Effector memory CD4-positive, alpha-beta T cell (primary cell): ENCODE measurements around the gene POLR2J2.
"Not testable (repeated sequence)": the region's sequence is repeated elsewhere in the genome, so short reads cannot be mapped to it uniquely, and the experiment has no call there.

Experiments
- DNase-seq, 3 donors: peaks; one replicate each; pipeline ENCODE4 v3.0.0-alpha.2; 2020
- H3K27ac ChIP-seq: 2 replicates; pipeline ENCODE4 v1.7.0; 2013; ENCODE audit warnings: mild to moderate bottlenecking, low read length, moderate library complexity; ENCODE audit not compliant: insufficient read depth, poor library complexity, severe bottlenecking
- H3K27me3 ChIP-seq: replicated peaks from 2 replicates; pipeline ENCODE4 v1.7.0; 2013; ENCODE audit warnings: mild to moderate bottlenecking, low read length; ENCODE audit not compliant: insufficient read depth, control insufficient read depth, poor library complexity, severe bottlenecking
- H3K36me3 ChIP-seq: 2 replicates; pipeline ENCODE4 v1.7.0; 2013; ENCODE audit warnings: mild to moderate bottlenecking, low read length, moderate library complexity; ENCODE audit not compliant: control insufficient read depth, insufficient read depth
- H3K4me1 ChIP-seq: 2 replicates; pipeline ENCODE4 v1.7.0; 2013; ENCODE audit warnings: low read length, mild to moderate bottlenecking; ENCODE audit not compliant: control insufficient read depth, insufficient read depth, poor library complexity, severe bottlenecking
- H3K4me3 ChIP-seq: 2 replicates; pipeline ENCODE4 v1.7.0; 2013; ENCODE audit warnings: low read length, low read depth, mild to moderate bottlenecking; ENCODE audit not compliant: insufficient read depth, poor library complexity, severe bottlenecking
- H3K9me3 ChIP-seq: 2 replicates; pipeline ENCODE4 v1.7.0; 2013; ENCODE audit warnings: mild to moderate bottlenecking, low read length, moderate library complexity; ENCODE audit not compliant: control insufficient read depth

The POLR2J2 gene

DNA sequence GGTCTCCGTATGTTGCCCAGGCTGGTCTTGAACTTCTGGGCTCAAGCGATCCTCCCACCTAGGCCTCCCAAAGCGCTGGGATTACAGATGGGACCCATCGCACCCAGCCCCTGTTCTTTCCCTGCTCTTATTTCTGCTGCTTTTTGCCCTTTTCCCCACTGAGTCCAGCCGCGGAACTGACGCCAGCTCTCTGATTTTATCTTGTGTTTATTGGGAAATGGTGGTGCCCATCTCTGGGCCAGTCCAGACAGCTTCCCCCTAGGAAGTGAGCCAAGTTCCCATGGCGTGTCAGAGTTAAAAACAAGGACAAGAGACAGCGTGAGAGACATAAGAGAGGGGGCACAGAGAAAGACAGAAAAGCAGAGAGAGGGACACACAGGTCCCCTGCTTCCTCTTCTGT, 40.8 kb downstream of the POLR2J2 start:
- not testable (repeated sequence) for DNase-seq, H3K27ac ChIP-seq, H3K9me3 ChIP-seq, H3K36me3 ChIP-seq, H3K4me1 ChIP-seq, H3K4me3 ChIP-seq, H3K27me3 ChIP-seq

DNA sequence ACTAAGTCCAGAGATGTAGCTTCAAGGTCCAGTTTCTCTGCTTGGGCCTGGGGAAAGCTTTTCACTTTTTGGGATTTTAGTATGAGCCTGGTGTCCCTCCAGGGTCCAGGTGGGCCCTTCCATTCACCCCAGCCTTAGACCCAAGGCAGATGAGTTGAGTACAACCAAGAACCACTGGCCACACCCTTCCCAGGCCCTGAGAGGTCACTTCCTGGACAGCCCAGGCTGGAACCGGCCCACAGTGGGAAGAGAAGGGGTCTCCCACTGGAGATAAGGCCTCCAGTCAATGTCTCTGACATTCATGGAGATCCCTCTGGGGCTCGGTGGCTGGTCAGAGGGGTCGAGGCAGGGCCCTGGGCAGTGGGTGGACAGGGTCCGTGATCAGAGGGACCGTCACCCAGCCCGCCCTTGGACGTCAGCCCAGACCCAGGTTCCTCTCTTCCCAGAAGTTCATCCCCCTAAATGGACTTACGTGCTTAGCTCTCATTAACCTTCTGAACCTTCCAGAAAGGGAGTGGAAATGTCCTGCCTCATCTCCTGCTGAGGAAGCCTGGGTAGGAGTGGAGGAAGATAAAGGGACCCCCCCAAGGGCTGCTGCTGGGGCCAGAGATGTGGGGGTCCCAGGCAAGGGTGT, 44.1 kb downstream of the POLR2J2 start:
- H3K36me3 ChIP-seq, H3K27me3 ChIP-seq, H3K9me3 ChIP-seq, H3K4me3 ChIP-seq, H3K27ac ChIP-seq, DNase-seq, H3K4me1 ChIP-seq: not testable (repeated sequence)

DNA sequence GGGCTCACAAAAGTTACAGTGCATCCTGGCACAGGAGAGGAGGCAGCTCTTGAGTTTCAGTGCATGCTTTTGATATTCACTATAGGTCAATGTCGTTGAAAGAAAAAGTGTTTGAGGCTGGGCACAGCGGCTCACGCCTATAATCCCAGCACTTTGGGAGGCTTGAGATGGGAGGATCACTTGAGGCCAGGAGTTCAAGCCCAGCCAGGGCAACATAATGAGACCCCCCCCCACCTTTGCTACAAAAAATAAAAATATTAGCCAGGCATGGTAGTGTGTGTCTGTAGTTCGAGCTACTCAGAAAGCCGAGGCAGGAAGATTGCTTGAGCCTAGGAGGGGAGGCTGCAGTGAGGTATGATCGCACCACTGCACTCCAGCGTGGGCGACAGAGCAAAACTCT, 53.3 kb downstream of the POLR2J2 start:
- not testable (repeated sequence) for H3K4me3 ChIP-seq, H3K4me1 ChIP-seq, H3K27me3 ChIP-seq, H3K36me3 ChIP-seq, H3K27ac ChIP-seq, DNase-seq, H3K9me3 ChIP-seq

DNA sequence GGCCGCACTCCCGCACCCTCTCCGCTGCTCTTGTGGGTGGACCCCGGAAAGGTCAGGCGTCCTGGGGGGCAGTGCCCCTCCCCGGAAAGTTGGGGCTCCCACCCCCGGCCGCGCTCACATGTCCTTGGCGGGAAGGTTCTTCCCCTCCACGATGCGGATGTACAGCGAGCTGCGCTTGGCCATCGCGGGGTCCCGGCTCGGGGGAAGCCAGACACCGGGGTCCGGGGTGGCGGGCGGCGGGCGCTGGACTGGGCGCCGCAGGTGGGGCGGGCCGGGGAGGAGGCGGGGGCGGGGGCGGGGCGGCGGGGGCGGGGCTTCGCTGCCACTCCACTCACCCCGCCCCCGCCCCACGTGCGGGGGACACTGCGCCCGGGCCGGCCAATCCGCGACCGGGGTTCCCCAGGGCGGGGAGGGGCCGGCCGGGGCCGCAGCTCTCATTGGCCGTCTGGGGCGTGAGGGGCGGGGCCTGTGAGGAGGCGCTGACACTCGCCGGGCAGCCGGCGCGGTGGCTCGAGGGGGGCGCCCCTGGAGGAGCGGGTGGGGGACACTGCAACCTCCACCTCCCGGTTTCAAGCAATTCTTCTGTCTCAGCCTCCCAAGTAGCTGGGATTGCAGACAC, 54.8 kb downstream of the POLR2J2 start, which contains the start of gene RASA4:
TSS of gene RASA4 (minus strand) at position 250 of the 619 bp plus-strand sequence. CDS start at position 183, 67 bp downstream.
- peak in 2 of 3 donors; percentile 25 to 27 for DNase-seq
- H3K4me1 ChIP-seq, H3K9me3 ChIP-seq, H3K4me3 ChIP-seq, H3K36me3 ChIP-seq, H3K27me3 ChIP-seq, H3K27ac ChIP-seq: not testable (repeated sequence)
